ENCODE results near the gene NAGLU. TPM values are rescaled to one million over a fixed set of nuclear protein-coding genes. Genes with fewer than 3 reads are reported as not detected.
"Not testable (repeated sequence)": the region's sequence is repeated elsewhere in the genome, so short reads cannot be mapped to it uniquely, and the experiment has no call there.

NAGLU gene
- total RNA-seq, 2 donors from 2014 or later: 19.6 to 22.1 TPM

- peaks cover 0 to 27% of the 10 kb centered on the region in 2 donors for H3K4me1 ChIP-seq
- H3K27ac ChIP-seq: peak overlapping the region; percentile 77 to 84
- H3K27me3 ChIP-seq: no peaks in the 10 kb centered on the region
- TF ChIP-seq CTCF (IDR thresholded peaks at IDR 0.05): no peak
- peak; percentile 84 for DNase-seq (ENCODE audit: low spot score)
- peak overlapping the region; percentile 63 to 69 for H3K4me3 ChIP-seq
- H3K36me3 ChIP-seq: no peaks in the 10 kb centered on the region
- no peaks in the 10 kb centered on the region for H3K9me3 ChIP-seq
Observed at GRCh38 chr17:42554250-42555121, 18.4 kb downstream of the NAGLU start.

- H3K27me3 ChIP-seq: no peaks in the 10 kb centered on the region
- no peak for DNase-seq (ENCODE audit: low spot score)
- peaks cover 0 to 27% of the 10 kb centered on the region in 2 donors for H3K4me1 ChIP-seq
- peak overlapping the region; percentile 77 to 84 for H3K27ac ChIP-seq
- peak overlapping the region; percentile 63 to 69 for H3K4me3 ChIP-seq
- no peaks in the 10 kb centered on the region for H3K9me3 ChIP-seq
- no peaks in the 10 kb centered on the region for H3K36me3 ChIP-seq
- TF ChIP-seq CTCF (IDR thresholded peaks at IDR 0.05): no peak
Observed at GRCh38 chr17:42555122-42555622, 19.1 kb downstream of the NAGLU start.

GRCh38 chr17:42555961-42556617, 20.0 kb downstream of the NAGLU start:
- H3K4me1 ChIP-seq: peaks cover 0 to 28% of the 10 kb centered on the region in 2 donors
- H3K36me3 ChIP-seq; H3K9me3 ChIP-seq; H3K27ac ChIP-seq; DNase-seq (ENCODE audit: low spot score); H3K27me3 ChIP-seq; H3K4me3 ChIP-seq: not testable (repeated sequence)

- Histone ChIP-seq H3K4me1 (peaks cover 0 to 41% of the 10 kb centered on the region in 2 donors), H3K4me3 (no peak overlapping the region), H3K36me3 (no peaks in the 10 kb centered on the region), H3K27ac (no peak overlapping the region), H3K9me3 (no peaks in the 10 kb centered on the region), H3K27me3 (no peaks in the 10 kb centered on the region)
- DNase-seq (ENCODE audit: low spot score): no peak
- no peak for TF ChIP-seq CTCF (IDR thresholded peaks at IDR 0.05)
Observed at GRCh38 chr17:42559075-42559474, 23.0 kb downstream of the NAGLU start.

- Histone ChIP-seq H3K4me1 (peaks cover 0 to 40% of the 10 kb centered on the region in 2 donors), H3K9me3 (no peaks in the 10 kb centered on the region), H3K27me3 (no peaks in the 10 kb centered on the region), H3K4me3 (no peak overlapping the region), H3K36me3 (peaks cover 10% of the 10 kb centered on the region), H3K27ac (no peak overlapping the region)
- no peak for TF ChIP-seq CTCF (IDR thresholded peaks at IDR 0.05)
- no peak for DNase-seq (ENCODE audit: low spot score)
Observed at GRCh38 chr17:42560246-42560645, 24.2 kb downstream of the NAGLU start.

- peaks cover 19% of the 10 kb centered on the region for H3K36me3 ChIP-seq
- H3K9me3 ChIP-seq: no peaks in the 10 kb centered on the region
- H3K4me3 ChIP-seq: peak within 1 kb of the TSS; percentile 71 to 88
- DNase-seq (ENCODE audit: low spot score): peak; percentile 97
- H3K27ac ChIP-seq: peak within 1 kb of the TSS; percentile 80 to 88
- peaks cover 0 to 39% of the 10 kb centered on the region in 2 donors for H3K4me1 ChIP-seq
- TF ChIP-seq CTCF (IDR thresholded peaks at IDR 0.05): no peak
- no peaks in the 10 kb centered on the region for H3K27me3 ChIP-seq
Observed at GRCh38 chr17:42561897-42562387, 25.9 kb downstream of the NAGLU start, which contains the start of gene COASY. TSS of gene COASY (plus strand) at chr17:42562148. CDS start at chr17:42562623, 475 bp downstream.

Measured in right atrium auricular region (tissue), 2 donors.